Astrocyte of the cerebellum (primary cell): ENCODE results near the gene SYT14.

Source experiments
- DNase-seq: peaks from one replicate; pipeline ENCODE4 v3.0.0-alpha.2; 2011; ENCODE audit warnings: low read depth
- H3K4me3 ChIP-seq: 2 replicates; pipeline ENCODE4 v1.5.1; 2011; ENCODE audit warnings: mild to moderate bottlenecking, low read depth, low read length, moderate library complexity
- CTCF ChIP-seq: IDR thresholded peaks from 2 replicates; pipeline ENCODE4 v1.5.1; 2012; ENCODE audit warnings: low read length, low read depth, moderate library complexity, mild to moderate bottlenecking; ENCODE audit errors: missing control alignments
- in situ Hi-C: cut with HindIII; loops from 2 replicates; pipeline ENCODE4 v1.10.0; 2017; ENCODE audit warnings: low sequenced_read_pairs

SYT14 gene

GRCh38 chr1:210129759-210130158 is 191.7 kb downstream of the SYT14 start:
- DNase-seq = no peak
- no peak overlapping the region for H3K4me3 ChIP-seq
- in situ Hi-C loops = no loop called here
- TF ChIP-seq CTCF = no peak

GRCh38 chr1:210132582-210132981 is 194.6 kb downstream of the SYT14 start:
- in situ Hi-C loops = no loop called here
- no peak for TF ChIP-seq CTCF
- peak; percentile 27 for DNase-seq
- no peak overlapping the region for H3K4me3 ChIP-seq

- in situ Hi-C loops = no loop called here
- peak; percentile 72 for DNase-seq
These were observed 205.5 kb downstream of the SYT14 start for GRCh38 chr1:210143465-210144062.

GRCh38 chr1:210144736-210145135 is 206.7 kb downstream of the SYT14 start:
- no peak for TF ChIP-seq CTCF
- in situ Hi-C loops = no loop called here
- no peak for DNase-seq
- H3K4me3 ChIP-seq = no peak overlapping the region

More at GRCh38 chr1:210143465-210144062, 205.5 kb downstream of the SYT14 start:
- peak; percentile 58 for TF ChIP-seq CTCF
- H3K4me3 ChIP-seq = no peak overlapping the region

- in situ Hi-C loops = no loop called here
- no peak for TF ChIP-seq CTCF
- H3K4me3 ChIP-seq = no peak overlapping the region
- DNase-seq = no peak
These were observed 213.1 kb downstream of the SYT14 start for GRCh38 chr1:210151052-210151672.

- no peak for DNase-seq
- no peak for TF ChIP-seq CTCF
- no peak overlapping the region for H3K4me3 ChIP-seq
- in situ Hi-C loops = no loop called here
These were observed 221.2 kb downstream of the SYT14 start for GRCh38 chr1:210159211-210159610.
